Neural cell (in vitro differentiated cells): ENCODE data around the gene OR52W1. TPM values are rescaled to one million over a fixed set of nuclear protein-coding genes. Genes with fewer than 3 reads are reported as not detected.

Experiments used
- H2AFZ ChIP-seq: fragments of 200-600, 300-800 bp; sonication (generic), shearing (Covaris generic); 2 replicates; pipeline ENCODE4 v1.6.0; 2014; ENCODE audit warnings: low read depth, mild to moderate bottlenecking, antibody characterized with exemption, low read length, moderate library complexity
- H3F3A ChIP-seq: fragments of 200-600 bp; shearing (Covaris generic); 2 replicates; pipeline ENCODE4 v1.6.1; 2016; ENCODE audit warnings: mild to moderate bottlenecking, moderate library complexity, mixed read lengths, antibody characterized with exemption, low read length; ENCODE audit not compliant: insufficient read depth, poor library complexity, severe bottlenecking
- H3K27ac ChIP-seq: fragments of 200-600, 300-800 bp; sonication (generic), shearing (Covaris generic); 2 replicates; pipeline ENCODE4 v1.5.1; 2014; ENCODE audit warnings: mild to moderate bottlenecking, low read length, moderate library complexity
- H3K27me3 ChIP-seq: fragments of 300-800, 200-600 bp; sonication (generic), shearing (Covaris generic); 2 replicates; pipeline ENCODE4 v1.6.0; 2014; ENCODE audit warnings: mild to moderate bottlenecking, low read depth, low read length, moderate library complexity; ENCODE audit not compliant: insufficient read depth
- H3K36me3 ChIP-seq: fragments of 300-800, 200-600 bp; sonication (generic), shearing (Covaris generic); 2 replicates; pipeline ENCODE4 v1.5.1; 2014; ENCODE audit warnings: mild to moderate bottlenecking, antibody characterized with exemption, low read length, moderate library complexity; ENCODE audit not compliant: insufficient read depth
- H3K4me2 ChIP-seq: fragments of 300-800, 200-600 bp; sonication (generic), shearing (Covaris generic); 2 replicates; pipeline ENCODE4 v1.6.0; 2014; ENCODE audit warnings: mild to moderate bottlenecking, low read length
- H3K4me3 ChIP-seq: fragments of 300-800, 200-600 bp; sonication (generic), shearing (Covaris generic); 2 replicates; pipeline ENCODE4 v1.5.1; 2014; ENCODE audit warnings: mild to moderate bottlenecking, low read length, moderate library complexity
- H3K79me2 ChIP-seq: fragments of 200-600 bp; shearing (Covaris generic); replicated peaks from 2 replicates; pipeline ENCODE4 v1.6.0; 2014; ENCODE audit warnings: mild to moderate bottlenecking, low read length, moderate library complexity; ENCODE audit not compliant: insufficient read depth
- H3K9ac ChIP-seq: fragments of 300-800, 200-600 bp; sonication (generic), shearing (Covaris generic); 2 replicates; pipeline ENCODE4 v1.6.1; 2016; ENCODE audit warnings: mild to moderate bottlenecking, low read length, mixed read lengths
- H3K9me2 ChIP-seq: fragments of 200-600 bp; shearing (Covaris generic); 2 replicates; pipeline ENCODE4 v1.6.1; 2016; ENCODE audit warnings: mild to moderate bottlenecking, low read length, mixed read lengths; ENCODE audit not compliant: insufficient read depth
- H3K9me3 ChIP-seq: fragments of 200-600, 300-800 bp; sonication (generic), shearing (Covaris generic); 2 replicates; pipeline ENCODE4 v1.6.1; 2016; ENCODE audit warnings: mild to moderate bottlenecking, mixed run types, low read length, moderate library complexity, mixed read lengths
- H4K20me1 ChIP-seq: fragments of 200-600 bp; shearing (Covaris generic); 2 replicates; pipeline ENCODE4 v1.6.1; 2016; ENCODE audit warnings: mild to moderate bottlenecking, mixed run types; ENCODE audit not compliant: insufficient read depth
- EP300 ChIP-seq: fragments of 450-650 bp; conservative IDR thresholded peaks from 2 replicates; pipeline ENCODE4 v1.6.1; 2014; ENCODE audit warnings: antibody characterized with exemption, mild to moderate bottlenecking, moderate library complexity; ENCODE audit not compliant: poor library complexity, severe bottlenecking
- EZH2 ChIP-seq: fragments of 200-600, 300-800 bp; shearing (Covaris generic), sonication (generic); IDR thresholded peaks from 2 replicates; pipeline ENCODE4 v1.6.1; 2014; ENCODE audit warnings: antibody characterized with exemption, low read length, borderline replicate concordance, mild to moderate bottlenecking; ENCODE audit not compliant: insufficient read depth, poor library complexity, severe bottlenecking
- MXI1 ChIP-seq: fragments of 450-650 bp; conservative IDR thresholded peaks from 2 replicates; pipeline ENCODE4 v1.6.1; 2014; ENCODE audit warnings: antibody characterized with exemption, mild to moderate bottlenecking; ENCODE audit not compliant: poor library complexity, severe bottlenecking
- POLR2AphosphoS5 ChIP-seq: IDR thresholded peaks from 2 replicates; pipeline ENCODE4 v1.6.1; 2012
- RAD21 ChIP-seq: fragments of 450-650 bp; conservative IDR thresholded peaks from 2 replicates; pipeline ENCODE4 v1.6.1; 2014; ENCODE audit warnings: antibody characterized with exemption, mild to moderate bottlenecking, moderate library complexity
- SMC3 ChIP-seq: fragments of 450-650 bp; conservative IDR thresholded peaks from 2 replicates; pipeline ENCODE4 v1.6.1; 2014; ENCODE audit warnings: antibody characterized with exemption, mild to moderate bottlenecking, moderate library complexity; ENCODE audit not compliant: poor library complexity
- TAF1 ChIP-seq: IDR thresholded peaks from 2 replicates; pipeline ENCODE4 v1.6.1; 2012; ENCODE audit warnings: low read depth
- polyA plus RNA-seq: library from polyadenylated mRNA; depleted of rRNA; stranded (reverse); fragments of >200 nt; gene quantifications from 2 replicates; pipeline ENCODE4 v1.2.3, GENCODE V29; 2014
- TF ChIP-seq, protein P1 (sequence below): fragments of 450-650 bp; IDR thresholded peaks from 2 replicates; pipeline ENCODE4 v1.5.1; 2014; ENCODE audit warnings: antibody characterized with exemption, mild to moderate bottlenecking, moderate library complexity; ENCODE audit not compliant: poor library complexity, severe bottlenecking
- TF ChIP-seq, protein P2 (sequence below): IDR thresholded peaks from 2 replicates; pipeline ENCODE4 v1.6.1; 2012; ENCODE audit warnings: borderline replicate concordance

The OR52W1 gene
- polyA plus RNA-seq, 1 donor from 2014 or later, result not detected

DNA sequence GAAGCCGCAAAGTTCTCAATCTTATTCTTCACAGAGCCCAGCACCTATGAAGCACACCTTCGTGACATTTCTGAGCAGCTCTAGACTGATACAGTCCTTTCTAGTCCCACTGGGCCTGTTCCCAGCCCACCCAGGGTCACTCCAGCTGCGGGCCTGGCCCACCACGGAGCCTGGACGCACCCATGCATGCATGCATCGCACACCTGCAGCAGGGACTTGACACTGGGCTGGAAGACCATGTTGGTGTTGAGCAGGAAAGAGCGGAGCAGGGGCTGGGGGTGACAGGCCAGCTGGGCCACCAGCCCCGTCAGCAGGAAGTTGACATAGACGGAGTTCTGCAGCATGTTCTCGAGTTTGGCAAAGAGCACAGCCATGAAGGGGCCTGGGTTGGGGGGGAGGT is 15.5 kb downstream of the OR52W1 start:
- Histone ChIP-seq H2AFZ (no peak overlapping the region), H3K9me2 (no peaks in the 10 kb centered on the region), H3K27me3 (no peaks in the 10 kb centered on the region), H3K27ac (no peak overlapping the region), H4K20me1 (no peaks in the 10 kb centered on the region), H3K36me3 (peaks cover 24% of the 10 kb centered on the region), H3K79me2 (no peaks in the 10 kb centered on the region), H3K9ac (no peak overlapping the region), H3K4me2 (no peak overlapping the region), H3K4me3 (no peak overlapping the region), H3F3A (no peaks in the 10 kb centered on the region), H3K9me3 (no peaks in the 10 kb centered on the region)
- TF ChIP-seq TAF1 (no peak), SMC3 (no peak), RAD21 (no peak)
- TF ChIP-seq, protein P1, sequence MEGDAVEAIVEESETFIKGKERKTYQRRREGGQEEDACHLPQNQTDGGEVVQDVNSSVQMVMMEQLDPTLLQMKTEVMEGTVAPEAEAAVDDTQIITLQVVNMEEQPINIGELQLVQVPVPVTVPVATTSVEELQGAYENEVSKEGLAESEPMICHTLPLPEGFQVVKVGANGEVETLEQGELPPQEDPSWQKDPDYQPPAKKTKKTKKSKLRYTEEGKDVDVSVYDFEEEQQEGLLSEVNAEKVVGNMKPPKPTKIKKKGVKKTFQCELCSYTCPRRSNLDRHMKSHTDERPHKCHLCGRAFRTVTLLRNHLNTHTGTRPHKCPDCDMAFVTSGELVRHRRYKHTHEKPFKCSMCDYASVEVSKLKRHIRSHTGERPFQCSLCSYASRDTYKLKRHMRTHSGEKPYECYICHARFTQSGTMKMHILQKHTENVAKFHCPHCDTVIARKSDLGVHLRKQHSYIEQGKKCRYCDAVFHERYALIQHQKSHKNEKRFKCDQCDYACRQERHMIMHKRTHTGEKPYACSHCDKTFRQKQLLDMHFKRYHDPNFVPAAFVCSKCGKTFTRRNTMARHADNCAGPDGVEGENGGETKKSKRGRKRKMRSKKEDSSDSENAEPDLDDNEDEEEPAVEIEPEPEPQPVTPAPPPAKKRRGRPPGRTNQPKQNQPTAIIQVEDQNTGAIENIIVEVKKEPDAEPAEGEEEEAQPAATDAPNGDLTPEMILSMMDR, result no peak

DNA sequence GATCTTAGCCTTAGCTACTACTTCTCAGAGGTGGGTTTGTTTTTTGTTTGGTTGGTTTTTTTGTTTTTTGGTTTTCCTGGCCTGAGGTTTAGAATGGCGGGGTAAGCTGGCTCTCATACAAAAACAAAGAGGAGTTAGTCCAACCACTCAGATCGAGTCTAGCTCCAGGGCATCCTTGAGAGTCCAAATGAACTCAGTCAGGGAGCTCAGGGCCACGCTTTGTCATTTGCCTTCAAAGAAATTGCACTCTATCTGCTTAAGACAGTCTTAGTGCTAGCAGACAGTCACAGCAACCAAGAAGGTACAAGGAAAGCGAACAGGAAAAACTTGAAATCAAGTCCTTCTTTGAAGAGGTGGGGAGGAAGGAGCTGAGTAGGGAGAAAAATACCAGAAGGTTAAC is 17.5 kb downstream of the OR52W1 start:
- Histone ChIP-seq H3K4me2 (no peak overlapping the region), H3F3A (no peaks in the 10 kb centered on the region), H3K27me3 (no peaks in the 10 kb centered on the region), H3K27ac (no peak overlapping the region), H3K79me2 (no peaks in the 10 kb centered on the region), H3K4me3 (no peak overlapping the region), H2AFZ (no peak overlapping the region), H3K36me3 (peaks cover 24% of the 10 kb centered on the region), H4K20me1 (no peaks in the 10 kb centered on the region), H3K9me2 (no peaks in the 10 kb centered on the region), H3K9me3 (no peaks in the 10 kb centered on the region), H3K9ac (no peak overlapping the region)
- TF ChIP-seq, protein P1, result no peak
- TF ChIP-seq POLR2AphosphoS5 (no peak), SMC3 (no peak), MXI1 (no peak)

DNA sequence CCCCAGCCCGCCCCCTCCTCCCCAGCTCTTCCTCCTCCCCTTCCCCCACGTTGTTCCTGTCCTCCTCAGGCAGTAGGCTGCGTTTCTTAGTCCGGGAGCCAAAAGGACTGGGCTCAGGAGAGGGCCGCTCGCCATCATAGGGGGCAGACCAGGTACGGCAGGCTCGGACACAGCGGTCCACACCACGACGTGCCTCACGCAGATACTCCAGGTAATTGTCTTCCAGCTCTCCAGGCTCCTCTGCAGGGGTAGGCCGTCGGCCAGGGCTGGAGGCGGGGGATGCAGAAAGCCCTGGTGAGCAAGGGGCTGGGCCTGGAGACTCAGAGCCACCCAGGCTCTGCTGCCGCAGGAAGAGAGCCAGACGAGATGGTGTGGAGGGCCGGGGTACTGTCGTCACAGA is 18.7 kb downstream of the OR52W1 start:
- Histone ChIP-seq H3K4me3 (no peak overlapping the region), H3K9ac (no peak overlapping the region), H3K27me3 (no peaks in the 10 kb centered on the region), H2AFZ (no peak overlapping the region), H4K20me1 (no peaks in the 10 kb centered on the region), H3K79me2 (no peaks in the 10 kb centered on the region), H3K36me3 (peaks cover 35% of the 10 kb centered on the region), H3K27ac (no peak overlapping the region), H3K9me2 (no peaks in the 10 kb centered on the region), H3K9me3 (no peaks in the 10 kb centered on the region), H3K4me2 (no peak overlapping the region), H3F3A (no peaks in the 10 kb centered on the region)
- TF ChIP-seq TAF1 (no peak), EP300 (no peak), SMC3 (no peak), MXI1 (no peak), EZH2 (no peak), POLR2AphosphoS5 (no peak), RAD21 (no peak)
- TF ChIP-seq, protein P2, sequence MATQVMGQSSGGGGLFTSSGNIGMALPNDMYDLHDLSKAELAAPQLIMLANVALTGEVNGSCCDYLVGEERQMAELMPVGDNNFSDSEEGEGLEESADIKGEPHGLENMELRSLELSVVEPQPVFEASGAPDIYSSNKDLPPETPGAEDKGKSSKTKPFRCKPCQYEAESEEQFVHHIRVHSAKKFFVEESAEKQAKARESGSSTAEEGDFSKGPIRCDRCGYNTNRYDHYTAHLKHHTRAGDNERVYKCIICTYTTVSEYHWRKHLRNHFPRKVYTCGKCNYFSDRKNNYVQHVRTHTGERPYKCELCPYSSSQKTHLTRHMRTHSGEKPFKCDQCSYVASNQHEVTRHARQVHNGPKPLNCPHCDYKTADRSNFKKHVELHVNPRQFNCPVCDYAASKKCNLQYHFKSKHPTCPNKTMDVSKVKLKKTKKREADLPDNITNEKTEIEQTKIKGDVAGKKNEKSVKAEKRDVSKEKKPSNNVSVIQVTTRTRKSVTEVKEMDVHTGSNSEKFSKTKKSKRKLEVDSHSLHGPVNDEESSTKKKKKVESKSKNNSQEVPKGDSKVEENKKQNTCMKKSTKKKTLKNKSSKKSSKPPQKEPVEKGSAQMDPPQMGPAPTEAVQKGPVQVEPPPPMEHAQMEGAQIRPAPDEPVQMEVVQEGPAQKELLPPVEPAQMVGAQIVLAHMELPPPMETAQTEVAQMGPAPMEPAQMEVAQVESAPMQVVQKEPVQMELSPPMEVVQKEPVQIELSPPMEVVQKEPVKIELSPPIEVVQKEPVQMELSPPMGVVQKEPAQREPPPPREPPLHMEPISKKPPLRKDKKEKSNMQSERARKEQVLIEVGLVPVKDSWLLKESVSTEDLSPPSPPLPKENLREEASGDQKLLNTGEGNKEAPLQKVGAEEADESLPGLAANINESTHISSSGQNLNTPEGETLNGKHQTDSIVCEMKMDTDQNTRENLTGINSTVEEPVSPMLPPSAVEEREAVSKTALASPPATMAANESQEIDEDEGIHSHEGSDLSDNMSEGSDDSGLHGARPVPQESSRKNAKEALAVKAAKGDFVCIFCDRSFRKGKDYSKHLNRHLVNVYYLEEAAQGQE, result no peak
- TF ChIP-seq, protein P1, result no peak
